H9 (cell line): Measurements from ENCODE around the gene DLK1. TPM values are rescaled to one million over a fixed set of nuclear protein-coding genes. Genes with fewer than 3 reads are reported as not detected.

Source experiments
- DNase-seq: peaks from one replicate; pipeline ENCODE4 v3.0.0-alpha.2; 2017
- H2AFZ ChIP-seq: one replicate; pipeline ENCODE4 v1.6.1; 2013; ENCODE audit warnings: mild to moderate bottlenecking, low read length, control low read depth, moderate library complexity
- H2AK5ac ChIP-seq: 2 replicates; pipeline ENCODE4 v1.6.1; 2013; ENCODE audit warnings: low read length, control low read depth, mixed read lengths; ENCODE audit not compliant: insufficient read length
- H2BK120ac ChIP-seq: one replicate; pipeline ENCODE4 v1.6.1; 2013; ENCODE audit warnings: low read depth, mild to moderate bottlenecking, low read length, control low read depth, inconsistent platforms; ENCODE audit not compliant: poor library complexity, severe bottlenecking
- H2BK12ac ChIP-seq: 2 replicates; pipeline ENCODE4 v1.6.1; 2013; ENCODE audit warnings: low read length, control low read depth, mixed read lengths, low read depth; ENCODE audit not compliant: insufficient read length
- H2BK15ac ChIP-seq: 2 replicates; pipeline ENCODE4 v1.6.1; 2013; ENCODE audit warnings: low read depth, low read length, control low read depth
- H2BK20ac ChIP-seq: one replicate; pipeline ENCODE4 v1.6.1; 2013; ENCODE audit warnings: low read depth, mild to moderate bottlenecking, low read length, control low read depth, inconsistent platforms; ENCODE audit not compliant: poor library complexity, severe bottlenecking
- H2BK5ac ChIP-seq: 2 replicates; pipeline ENCODE4 v1.6.1; 2013; ENCODE audit warnings: low read length, control low read depth, mixed read lengths; ENCODE audit not compliant: insufficient read length
- H3K14ac ChIP-seq: 2 replicates; pipeline ENCODE4 v1.6.1; 2013; ENCODE audit warnings: low read length, control low read depth; ENCODE audit not compliant: insufficient read depth
- H3K18ac ChIP-seq: 2 replicates; pipeline ENCODE4 v1.6.1; 2013; ENCODE audit warnings: low read depth, mild to moderate bottlenecking, mixed read lengths, low read length, control low read depth; ENCODE audit not compliant: insufficient read length
- H3K23ac ChIP-seq: 2 replicates; pipeline ENCODE4 v1.6.1; 2013; ENCODE audit warnings: low read length, control low read depth, mixed read lengths, low read depth; ENCODE audit not compliant: insufficient read length
- H3K23me2 ChIP-seq: 2 replicates; pipeline ENCODE4 v1.6.1; 2013; ENCODE audit warnings: low read depth, mild to moderate bottlenecking, mixed read lengths, low read length, control low read depth; ENCODE audit not compliant: insufficient read length, poor library complexity, severe bottlenecking
- H3K27ac ChIP-seq: 2 replicates; pipeline ENCODE4 v1.5.1; 2013; ENCODE audit warnings: low read length, control low read depth, mixed read lengths, low read depth; ENCODE audit not compliant: insufficient read length
- H3K27me3 ChIP-seq: 2 replicates; pipeline ENCODE4 v1.6.1; 2013; ENCODE audit warnings: low read length, control low read depth, inconsistent platforms; ENCODE audit not compliant: insufficient read depth
- H3K4ac ChIP-seq: 2 replicates; pipeline ENCODE4 v1.6.1; 2013; ENCODE audit warnings: low read depth, mild to moderate bottlenecking, control low read depth, inconsistent platforms, low read length, moderate library complexity
- H3K4me1 ChIP-seq: 2 replicates; pipeline ENCODE4 v1.6.1; 2013; ENCODE audit warnings: low read length, control low read depth, inconsistent platforms; ENCODE audit not compliant: insufficient read depth
- H3K4me2 ChIP-seq: 2 replicates; pipeline ENCODE4 v1.6.1; 2013; ENCODE audit warnings: low read length, control low read depth, mixed read lengths; ENCODE audit not compliant: insufficient read length, insufficient read depth
- H3K56ac ChIP-seq: 2 replicates; pipeline ENCODE4 v1.6.1; 2013; ENCODE audit warnings: low read depth, mild to moderate bottlenecking, mixed read lengths, low read length, control low read depth; ENCODE audit not compliant: insufficient read length
- H3K79me1 ChIP-seq: 2 replicates; pipeline ENCODE4 v1.6.1; 2013; ENCODE audit warnings: low read depth, mild to moderate bottlenecking, moderate library complexity, low read length, control low read depth, inconsistent platforms; ENCODE audit not compliant: insufficient read depth, poor library complexity, severe bottlenecking
- H3K79me2 ChIP-seq: 2 replicates; pipeline ENCODE4 v1.6.1; 2013; ENCODE audit warnings: low read length, control low read depth, inconsistent platforms; ENCODE audit not compliant: insufficient read depth
- H3K9ac ChIP-seq: 2 replicates; pipeline ENCODE4 v1.6.1; 2013; ENCODE audit warnings: low read length, control low read depth, mixed read lengths; ENCODE audit not compliant: insufficient read length; ENCODE audit errors: extremely low read depth
- H3K9me3 ChIP-seq: one replicate; pipeline ENCODE4 v1.6.1; 2013; ENCODE audit warnings: low read depth, low read length, inconsistent platforms; ENCODE audit not compliant: control insufficient read depth
- H3T11ph ChIP-seq: one replicate; pipeline ENCODE4 v1.6.1; 2013; ENCODE audit warnings: mild to moderate bottlenecking, low read length, control low read depth, inconsistent platforms
- H4K20me1 ChIP-seq: one replicate; pipeline ENCODE4 v1.6.1; 2013; ENCODE audit not compliant: control insufficient read depth, insufficient read length, insufficient read depth
- H4K5ac ChIP-seq: 2 replicates; pipeline ENCODE4 v1.6.1; 2013; ENCODE audit warnings: low read depth, mild to moderate bottlenecking, mixed read lengths, low read length, control low read depth; ENCODE audit not compliant: insufficient read length
- H4K8ac ChIP-seq: replicated peaks from 2 replicates; pipeline ENCODE4 v1.6.1; 2013; ENCODE audit warnings: low read length, control low read depth, mixed read lengths, low read depth; ENCODE audit not compliant: insufficient read length
- H4K91ac ChIP-seq: 2 replicates; pipeline ENCODE4 v1.6.1; 2013; ENCODE audit warnings: low read depth, mild to moderate bottlenecking, moderate library complexity, mixed read lengths, low read length, control low read depth; ENCODE audit not compliant: insufficient read length
- H3K27ac Mint-ChIP-seq, 3 experiments: 2 replicates in 2 of 3; 3 replicates in 1 of 3; pipeline ENCODE4 v1.8.0; 2020 to 2021; ENCODE audit warnings: mixed read lengths in 3 of 3, mild to moderate bottlenecking in 1 of 3, moderate library complexity in 1 of 3
- H3K27me3 Mint-ChIP-seq: 2 replicates; pipeline ENCODE4 v1.8.0; 2021; ENCODE audit warnings: low read depth, mild to moderate bottlenecking, moderate library complexity, mixed read lengths
- H3K36me3 Mint-ChIP-seq, 3 experiments: 2 replicates in 2 of 3; 3 replicates in 1 of 3; pipeline ENCODE4 v1.8.0; 2020 to 2021; ENCODE audit warnings: low read depth in 3 of 3, mixed read lengths in 3 of 3; ENCODE audit not compliant: insufficient read depth in 1 of 3
- H3K4me1 Mint-ChIP-seq, 2 experiments: 2 replicates each; pipeline ENCODE4 v1.8.0; 2020; ENCODE audit warnings: mixed read lengths in 2 of 2
- H3K4me3 Mint-ChIP-seq, 2 experiments: 2 replicates in 1 of 2; 3 replicates in 1 of 2; pipeline ENCODE4 v1.8.0; 2020 to 2021; ENCODE audit warnings: mild to moderate bottlenecking in 2 of 2, mixed read lengths in 2 of 2, moderate library complexity in 1 of 2
- H3K9me3 Mint-ChIP-seq, 2 experiments: 2 replicates in 1 of 2; 3 replicates in 1 of 2; pipeline ENCODE4 v1.8.0; 2020; ENCODE audit warnings: mild to moderate bottlenecking in 2 of 2, mixed read lengths in 2 of 2, moderate library complexity in 1 of 2
- CTCF ChIP-seq: fragments of 200-600 bp; sonication (generic); conservative IDR thresholded peaks from 3 replicates; pipeline ENCODE4 v1.8.0; 2021; ENCODE audit warnings: antibody characterized with exemption, mild to moderate bottlenecking
- WGBS: extraction: QIAGEN DNeasy Blood & Tissue Kit; methylation state at CpG from one replicate; pipeline ENCODE4 v1.1.7; 2013; ENCODE audit warnings: missing lambda C conversion rate, low lambda C conversion rate, mixed read lengths; ENCODE audit not compliant: insufficient read length; ENCODE audit errors: extremely low coverage; 5-methylcytosine and 5-hydroxymethylcytosine counted together
- total RNA-seq: library from RNA; stranded (reverse); gene quantifications from 2 replicates; pipeline ENCODE4 v1.2.1, GENCODE V29; 2021

Gene DLK1
- total RNA-seq, 1 experiment from 2014 or later = 2.8 TPM

GRCh38 chr14:100715803-100716202 is 10.9 kb upstream of the DLK1 start:
- Histone ChIP-seq H2BK5ac (no peak overlapping the region), H3K9me3 (no peaks in the 10 kb centered on the region), H3K4me2 (no peak overlapping the region), H3K14ac (no peak overlapping the region), H3K79me1 (no peaks in the 10 kb centered on the region), H3K9ac (no peak overlapping the region), H4K8ac (no peak overlapping the region), H3K4me1 (no peaks in the 10 kb centered on the region), H4K5ac (no peak overlapping the region), H3K79me2 (no peaks in the 10 kb centered on the region), H3K56ac (no peak overlapping the region), H2AK5ac (no peak overlapping the region), H2BK12ac (no peak overlapping the region), H3T11ph (no peak overlapping the region), H3K4ac (no peak overlapping the region), H2BK120ac (no peak overlapping the region), H2BK15ac (no peak overlapping the region), H2BK20ac (no peak overlapping the region), H4K91ac (no peak overlapping the region), H3K27ac (no peak overlapping the region), H4K20me1 (no peaks in the 10 kb centered on the region), H2AFZ (no peak overlapping the region), H3K23me2 (peaks cover 2% of the 10 kb centered on the region), H3K18ac (no peak overlapping the region), H3K27me3 (no peaks in the 10 kb centered on the region), H3K23ac (no peak overlapping the region)
- peaks cover 23 to 46% of the 10 kb centered on the region in 2 experiments for H3K4me1 Mint-ChIP-seq
- WGBS = no CpG with 5 or more reads among the region's 2 CpGs
- H3K27me3 Mint-ChIP-seq = peaks cover 32% of the 10 kb centered on the region
- H3K36me3 Mint-ChIP-seq = no peaks in the 10 kb centered on the region
- no peaks in the 10 kb centered on the region; a peak in 1 of 5 replicates for H3K9me3 Mint-ChIP-seq
- no peak overlapping the region for H3K27ac Mint-ChIP-seq
- no peak for DNase-seq
- TF ChIP-seq CTCF = no peak
- no peak overlapping the region for H3K4me3 Mint-ChIP-seq
